ENCODE data around the gene NVL.
A peak's percentile ranks its signal among the peaks of the same experiment; 100 is the strongest.

The NVL gene

GRCh38 chr1:224192082-224192788, 137.7 kb downstream of the NVL start:
- Mint-ChIP-seq H3K9me3 (no peaks in the 10 kb centered on the region), H3K4me3 (peak overlapping the region; percentile 34), H3K27me3 (ENCODE audit: low read depth) (no peaks in the 10 kb centered on the region), H3K27ac (peak overlapping the region; percentile 81), H3K36me3 (ENCODE audit: low read depth) (peaks cover 39% of the 10 kb centered on the region), H3K4me1 (ENCODE audit: low read depth) (peaks cover 33% of the 10 kb centered on the region)

GRCh38 chr1:224189561-224189960, 140.4 kb downstream of the NVL start:
- Mint-ChIP-seq H3K9me3 (no peaks in the 10 kb centered on the region), H3K4me3 (no peak overlapping the region), H3K4me1 (ENCODE audit: low read depth) (peaks cover 49% of the 10 kb centered on the region), H3K27me3 (ENCODE audit: low read depth) (no peaks in the 10 kb centered on the region), H3K36me3 (ENCODE audit: low read depth) (peaks cover 47% of the 10 kb centered on the region), H3K27ac (no peak overlapping the region)

- peak overlapping the region; percentile 63 for H3K27ac Mint-ChIP-seq
- H3K36me3 Mint-ChIP-seq (ENCODE audit: low read depth), result peaks cover 43% of the 10 kb centered on the region
- H3K4me1 Mint-ChIP-seq (ENCODE audit: low read depth), result peaks cover 51% of the 10 kb centered on the region
- H3K27me3 Mint-ChIP-seq (ENCODE audit: low read depth), result no peaks in the 10 kb centered on the region
- H3K9me3 Mint-ChIP-seq, result no peaks in the 10 kb centered on the region
- peak overlapping the region; percentile 27 for H3K4me3 Mint-ChIP-seq
Observed at GRCh38 chr1:224188286-224188685, 141.7 kb downstream of the NVL start.

DNA sequence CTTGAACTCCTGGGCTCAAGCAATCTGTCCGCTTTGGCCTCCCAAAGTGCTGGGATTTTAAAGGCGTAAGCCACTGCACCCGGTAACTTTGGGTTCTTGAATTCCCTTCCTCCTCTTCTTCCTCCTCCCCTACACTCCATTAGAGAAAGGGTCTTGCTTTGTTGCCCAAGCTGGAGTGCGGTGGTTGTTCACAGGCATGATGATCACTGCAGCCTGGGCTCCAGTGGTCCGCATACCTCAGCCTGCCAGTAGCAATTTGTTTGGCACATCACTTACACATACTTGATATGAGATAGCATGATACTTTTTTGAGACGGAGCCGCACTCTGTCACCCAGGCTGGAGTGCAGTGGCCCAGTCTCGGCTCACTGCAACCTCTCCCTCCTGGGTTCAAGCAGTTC, 144.8 kb downstream of the NVL start:
- no peaks in the 10 kb centered on the region for H3K9me3 Mint-ChIP-seq

DNA sequence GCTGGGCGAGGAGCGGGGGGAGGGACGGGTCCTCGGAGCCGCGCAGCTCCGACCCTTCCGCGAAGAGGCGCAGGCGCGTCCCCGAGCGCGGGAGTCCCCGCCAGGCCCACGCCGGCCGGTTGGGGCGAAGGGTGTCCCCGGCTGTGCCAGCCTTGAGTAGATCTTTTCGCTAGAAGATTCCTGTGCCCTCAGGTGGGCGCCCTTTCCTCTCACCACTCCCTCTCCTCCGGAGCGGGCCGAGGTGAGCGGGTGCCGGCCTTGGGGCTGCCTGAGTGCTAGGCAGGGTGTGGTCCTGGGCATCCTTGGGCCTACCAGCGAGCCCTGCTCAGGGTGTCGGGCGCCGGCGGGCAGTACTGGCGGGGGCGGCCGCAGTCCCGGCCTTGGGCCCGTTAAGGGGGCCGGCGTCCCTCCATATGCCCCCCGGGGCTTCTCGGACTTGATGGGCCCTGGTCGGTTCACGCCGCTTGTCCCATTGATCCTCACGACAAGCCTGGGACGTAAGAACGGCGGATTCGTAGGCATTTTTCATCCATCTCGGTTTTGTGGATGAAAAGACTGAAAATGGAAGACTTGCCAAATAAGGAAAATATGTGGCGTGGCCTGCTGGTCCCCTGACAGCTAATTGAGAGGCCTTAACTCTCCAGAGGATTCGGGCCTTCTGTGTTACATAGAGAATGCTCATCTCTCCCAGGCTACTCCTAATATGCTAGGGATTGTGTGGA, 146.2 kb downstream of the NVL start:
- Mint-ChIP-seq H3K27ac (peak overlapping the region; percentile 87), H3K36me3 (ENCODE audit: low read depth) (peaks cover 27% of the 10 kb centered on the region), H3K9me3 (no peaks in the 10 kb centered on the region), H3K4me1 (ENCODE audit: low read depth) (peaks cover 51% of the 10 kb centered on the region), H3K4me3 (peak overlapping the region; percentile 89), H3K27me3 (ENCODE audit: low read depth) (peaks cover 5% of the 10 kb centered on the region)

More for the DNA sequence above, 144.8 kb downstream of the NVL start:
- peaks cover 59% of the 10 kb centered on the region for H3K4me1 Mint-ChIP-seq (ENCODE audit: low read depth)
- H3K36me3 Mint-ChIP-seq (ENCODE audit: low read depth), result peaks cover 36% of the 10 kb centered on the region
- peaks cover 5% of the 10 kb centered on the region for H3K27me3 Mint-ChIP-seq (ENCODE audit: low read depth)
- peak overlapping the region; percentile 84 for H3K27ac Mint-ChIP-seq
- H3K4me3 Mint-ChIP-seq, result peak overlapping the region; percentile 89

- peak within 1 kb of the TSS; percentile 87 for H3K27ac Mint-ChIP-seq
- peaks cover 46% of the 10 kb centered on the region for H3K4me1 Mint-ChIP-seq (ENCODE audit: low read depth)
- peaks cover 22% of the 10 kb centered on the region for H3K36me3 Mint-ChIP-seq (ENCODE audit: low read depth)
- H3K27me3 Mint-ChIP-seq (ENCODE audit: low read depth), result peaks cover 5% of the 10 kb centered on the region
- peak within 1 kb of the TSS; percentile 89 for H3K4me3 Mint-ChIP-seq
- H3K9me3 Mint-ChIP-seq, result no peaks in the 10 kb centered on the region
Observed at GRCh38 chr1:224182866-224183590, 146.9 kb downstream of the NVL start, which contains the start of gene DEGS1. DEGS1 (plus strand) TSS chr1:224183240; CDS start chr1:224183337, 97 bp downstream.

DNA sequence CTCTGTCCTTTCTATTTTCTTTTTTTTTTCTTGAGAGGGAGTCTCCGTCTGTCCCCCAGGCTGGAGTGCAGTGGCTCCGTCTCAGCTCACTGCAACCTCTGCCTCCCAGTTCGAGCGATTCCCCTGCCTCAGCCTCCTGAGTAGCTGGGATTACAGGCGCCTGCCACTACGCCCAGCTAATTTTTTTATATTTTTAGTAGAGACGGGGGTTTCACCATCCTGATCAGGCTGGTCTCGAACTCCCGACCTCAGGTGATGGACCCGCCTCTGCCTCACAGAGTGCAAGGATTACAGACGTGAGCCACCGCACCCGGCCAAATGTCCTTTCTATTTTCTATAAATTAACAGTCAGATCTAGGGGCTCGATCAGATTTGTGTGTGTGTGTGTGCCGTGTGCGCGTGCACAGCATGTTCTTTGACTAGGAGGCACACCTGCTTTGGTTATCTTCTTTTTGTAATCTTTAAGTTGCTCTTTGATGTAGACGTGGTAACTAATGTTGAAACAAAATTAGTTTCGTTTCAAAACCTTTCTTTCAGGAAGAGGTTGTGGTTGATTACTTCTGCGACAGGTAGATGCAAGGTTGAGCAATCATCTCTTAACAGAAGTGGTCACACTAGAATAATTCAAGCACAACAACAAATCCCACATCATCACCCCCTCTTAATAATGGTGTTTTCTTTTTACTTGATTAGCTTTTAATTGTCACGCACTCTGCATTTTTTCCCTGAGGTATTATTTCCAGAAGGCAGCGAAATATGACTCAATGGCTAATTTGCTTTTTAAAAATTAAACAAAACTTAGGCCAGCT, 147.7 kb downstream of the NVL start:
- peaks cover 5% of the 10 kb centered on the region for H3K27me3 Mint-ChIP-seq (ENCODE audit: low read depth)
- H3K4me1 Mint-ChIP-seq (ENCODE audit: low read depth), result peaks cover 43% of the 10 kb centered on the region
- peak overlapping the region; percentile 87 for H3K27ac Mint-ChIP-seq
- peak overlapping the region; percentile 78 for H3K4me3 Mint-ChIP-seq
- no peaks in the 10 kb centered on the region for H3K9me3 Mint-ChIP-seq
- peaks cover 22% of the 10 kb centered on the region for H3K36me3 Mint-ChIP-seq (ENCODE audit: low read depth)

- Mint-ChIP-seq H3K27ac (peak overlapping the region; percentile 87), H3K27me3 (ENCODE audit: low read depth) (peaks cover 5% of the 10 kb centered on the region), H3K4me3 (peak overlapping the region; percentile 78)
Observed at GRCh38 chr1:224181453-224181810, 148.5 kb downstream of the NVL start.

GRCh38 chr1:224180783-224181452, 149.1 kb downstream of the NVL start:
- no peak overlapping the region for H3K27ac Mint-ChIP-seq
- H3K27me3 Mint-ChIP-seq (ENCODE audit: low read depth), result peaks cover 5% of the 10 kb centered on the region
- peaks cover 35% of the 10 kb centered on the region for H3K4me1 Mint-ChIP-seq (ENCODE audit: low read depth)
- H3K36me3 Mint-ChIP-seq (ENCODE audit: low read depth), result peaks cover 16% of the 10 kb centered on the region
- no peaks in the 10 kb centered on the region for H3K9me3 Mint-ChIP-seq
- H3K4me3 Mint-ChIP-seq, result no peak overlapping the region

More at GRCh38 chr1:224181453-224181810, 148.5 kb downstream of the NVL start:
- Mint-ChIP-seq H3K36me3 (ENCODE audit: low read depth) (peaks cover 16% of the 10 kb centered on the region), H3K4me1 (ENCODE audit: low read depth) (peaks cover 38% of the 10 kb centered on the region), H3K9me3 (no peaks in the 10 kb centered on the region)

- H3K27me3 Mint-ChIP-seq (ENCODE audit: low read depth), result peaks cover 5% of the 10 kb centered on the region
- H3K27ac Mint-ChIP-seq, result no peak overlapping the region
- H3K9me3 Mint-ChIP-seq, result no peaks in the 10 kb centered on the region
- peaks cover 22% of the 10 kb centered on the region for H3K4me1 Mint-ChIP-seq (ENCODE audit: low read depth)
- H3K36me3 Mint-ChIP-seq (ENCODE audit: low read depth), result peaks cover 4% of the 10 kb centered on the region
- H3K4me3 Mint-ChIP-seq, result no peak overlapping the region
Observed at GRCh38 chr1:224178894-224179293, 151.1 kb downstream of the NVL start.

DNA sequence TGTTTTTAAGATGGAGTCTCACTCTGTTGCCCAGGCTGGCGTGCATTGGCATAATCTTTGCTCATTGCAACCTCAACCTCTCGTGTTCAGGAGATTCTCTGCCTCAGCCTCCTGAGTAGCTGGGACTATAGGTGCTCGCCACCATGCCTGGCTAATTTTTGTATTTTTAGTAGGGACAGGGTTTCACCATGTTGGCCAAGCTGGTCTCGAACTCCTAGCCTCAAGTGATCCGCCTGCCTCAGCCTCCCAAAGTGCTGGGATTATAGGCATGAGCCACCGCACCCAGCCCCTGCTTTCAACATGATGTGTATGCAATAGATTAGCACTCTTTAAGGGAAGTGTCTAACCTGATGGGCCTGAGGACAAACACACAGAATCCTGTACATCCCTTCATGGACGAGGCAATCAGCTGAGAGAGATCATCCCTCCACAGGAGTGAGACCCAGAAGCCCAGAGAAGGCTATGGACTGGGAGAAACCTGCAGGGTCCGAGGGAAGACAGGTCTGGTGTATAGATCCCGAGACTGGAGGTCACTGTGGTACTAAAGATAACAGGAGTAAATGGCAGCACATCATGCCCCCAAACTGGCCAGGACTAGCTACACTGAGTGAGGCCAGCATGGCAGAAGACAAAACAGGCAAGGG, 152.5 kb downstream of the NVL start:
- peaks cover 9% of the 10 kb centered on the region for H3K27me3 Mint-ChIP-seq (ENCODE audit: low read depth)
- H3K4me1 Mint-ChIP-seq (ENCODE audit: low read depth), result peaks cover 21% of the 10 kb centered on the region
- peaks cover 3% of the 10 kb centered on the region for H3K36me3 Mint-ChIP-seq (ENCODE audit: low read depth)
- no peaks in the 10 kb centered on the region for H3K9me3 Mint-ChIP-seq
- H3K4me3 Mint-ChIP-seq, result no peak overlapping the region
- no peak overlapping the region for H3K27ac Mint-ChIP-seq

Measured in T-helper 1 cell treated with Interleukin-12 subunit alpha and Interleukin-12 subunit beta and Interleukin-4 antibody, amounts not matched to agents 30 μg/mL and 1 μg/mL, for 36 hours (primary cell).